GM21390 (cell line): Measurements from ENCODE around the gene PRDM1.

Experiments used
- ATAC-seq: cut with Tn5 transposase; IDR thresholded peaks from one replicate; pipeline ENCODE4 v1.9.1; 2021; ENCODE audit not compliant: unreplicated experiment

The PRDM1 gene

GRCh38 chr6:106094964-106095335, 8.8 kb downstream of the PRDM1 start:
- ATAC-seq, result no peak

- peak; percentile 45 for ATAC-seq
These were observed 11.5 kb downstream of the PRDM1 start for GRCh38 chr6:106097411-106098231.

GRCh38 chr6:106098383-106099234, 12.5 kb downstream of the PRDM1 start:
- no peak for ATAC-seq

- no peak for ATAC-seq
These were observed 13.1 kb downstream of the PRDM1 start for GRCh38 chr6:106099235-106099537.

GRCh38 chr6:106100755-106101154, 14.6 kb downstream of the PRDM1 start:
- ATAC-seq, result no peak

GRCh38 chr6:106101466-106101865, 15.3 kb downstream of the PRDM1 start:
- no peak for ATAC-seq

- ATAC-seq, result peak; percentile 65
These were observed 15.9 kb downstream of the PRDM1 start for GRCh38 chr6:106102034-106102433.

- no peak for ATAC-seq
These were observed 17.0 kb downstream of the PRDM1 start for GRCh38 chr6:106102967-106103727.

- peak; percentile 41 for ATAC-seq
These were observed 17.6 kb downstream of the PRDM1 start for GRCh38 chr6:106103728-106104109.

GRCh38 chr6:106104476-106104875, 18.3 kb downstream of the PRDM1 start:
- no peak for ATAC-seq

- ATAC-seq, result no peak
These were observed 18.8 kb downstream of the PRDM1 start for GRCh38 chr6:106104941-106105340.

- no peak for ATAC-seq
These were observed 19.4 kb downstream of the PRDM1 start for GRCh38 chr6:106105493-106105892.

- ATAC-seq, result no peak
These were observed 20.3 kb downstream of the PRDM1 start for GRCh38 chr6:106106276-106107042.

GRCh38 chr6:106107043-106107613, 21.0 kb downstream of the PRDM1 start:
- no peak for ATAC-seq

GRCh38 chr6:106108129-106108528, 22.0 kb downstream of the PRDM1 start:
- ATAC-seq, result no peak

- ATAC-seq, result no peak
These were observed 22.9 kb downstream of the PRDM1 start for GRCh38 chr6:106109029-106109428.

GRCh38 chr6:106110164-106110826, 24.2 kb downstream of the PRDM1 start:
- no peak for ATAC-seq

- ATAC-seq, result no peak
These were observed 26.3 kb downstream of the PRDM1 start for GRCh38 chr6:106112433-106112832.

GRCh38 chr6:106113256-106113959, 27.3 kb downstream of the PRDM1 start:
- ATAC-seq, result no peak
